Smooth muscle cell (in vitro differentiated cells): ENCODE data around the gene SLC25A1. TPM values are rescaled to one million over a fixed set of nuclear protein-coding genes. Genes with fewer than 3 reads are reported as not detected.

Experiments used
- DNase-seq: peaks from one replicate; lab custom pipeline; 2025; ENCODE audit not compliant: unreplicated experiment; lab: John Stamatoyannopoulos, UW
- H2AFZ ChIP-seq: fragments of 200-600 bp; sonication (generic); 2 replicates; pipeline ENCODE4 v1.6.0; 2016; ENCODE audit warnings: antibody characterized with exemption, low read depth, mild to moderate bottlenecking
- H3F3A ChIP-seq: fragments of 200-600 bp; sonication (generic); 2 replicates; pipeline ENCODE4 v1.6.0; 2017; ENCODE audit warnings: antibody characterized with exemption, low read depth
- H3K27ac ChIP-seq: fragments of 200-600 bp; sonication (generic); 2 replicates; pipeline ENCODE4 v1.5.1; 2016; ENCODE audit warnings: low read depth, mild to moderate bottlenecking
- H3K27me3 ChIP-seq: fragments of 200-600 bp; sonication (generic); 2 replicates; pipeline ENCODE4 v1.6.1; 2016; ENCODE audit warnings: low read depth, mild to moderate bottlenecking
- H3K36me3 ChIP-seq: fragments of 200-600 bp; sonication (generic); 2 replicates; pipeline ENCODE4 v1.5.1; 2016; ENCODE audit warnings: low read depth
- H3K4me1 ChIP-seq: fragments of 200-600 bp; sonication (generic); 2 replicates; pipeline ENCODE4 v1.5.1; 2016; ENCODE audit warnings: low read depth
- H3K4me2 ChIP-seq: fragments of 200-600 bp; sonication (generic); 2 replicates; pipeline ENCODE4 v1.6.0; 2016; ENCODE audit warnings: mild to moderate bottlenecking
- H3K4me3 ChIP-seq: fragments of 200-600 bp; sonication (generic); 2 replicates; pipeline ENCODE4 v1.5.1; 2016; ENCODE audit warnings: mild to moderate bottlenecking
- H3K79me2 ChIP-seq: fragments of 200-600 bp; sonication (generic); 2 replicates; pipeline ENCODE4 v1.6.0; 2016; ENCODE audit warnings: low read depth, mild to moderate bottlenecking
- H3K9ac ChIP-seq: fragments of 200-600 bp; sonication (generic); 2 replicates; pipeline ENCODE4 v1.6.0; 2016; ENCODE audit warnings: low read depth
- H3K9me3 ChIP-seq: fragments of 200-600 bp; sonication (generic); replicated peaks from 2 replicates; pipeline ENCODE4 v1.5.1; 2016; ENCODE audit warnings: low read depth
- H4K20me1 ChIP-seq: fragments of 200-600 bp; sonication (generic); 2 replicates; pipeline ENCODE4 v1.6.0; 2016; ENCODE audit warnings: low read depth
- WGBS: methylation state at CpG from one replicate; pipeline ENCODE4 v1.1.7; 2016; ENCODE audit warnings: low lambda C conversion rate; 5-methylcytosine and 5-hydroxymethylcytosine counted together
- polyA plus RNA-seq: library from polyadenylated mRNA; unstranded; fragments of >200 nt; fragmentation: Nextera tagmentation; extraction: Ambion mirVana; gene quantifications from 2 replicates; pipeline ENCODE4 v1.2.1, GENCODE V29; 2016
- total RNA-seq: library from RNA; depleted of rRNA; stranded (reverse); fragments of >200 nt; gene quantifications from 2 replicates; pipeline ENCODE4 v1.2.3, GENCODE V29; 2014
- TF ChIP-seq, protein P1 (sequence below): fragments of 200-600 bp; sonication (generic); IDR thresholded peaks from 2 replicates; pipeline ENCODE4 v1.5.1; 2017; ENCODE audit warnings: borderline replicate concordance, mild to moderate bottlenecking, antibody characterized with exemption; ENCODE audit not compliant: insufficient read depth, poor library complexity, severe bottlenecking

SLC25A1 gene
- total and polyA plus RNA-seq, 2 experiments from 2014 or later: 56.5 to 204 TPM

DNA sequence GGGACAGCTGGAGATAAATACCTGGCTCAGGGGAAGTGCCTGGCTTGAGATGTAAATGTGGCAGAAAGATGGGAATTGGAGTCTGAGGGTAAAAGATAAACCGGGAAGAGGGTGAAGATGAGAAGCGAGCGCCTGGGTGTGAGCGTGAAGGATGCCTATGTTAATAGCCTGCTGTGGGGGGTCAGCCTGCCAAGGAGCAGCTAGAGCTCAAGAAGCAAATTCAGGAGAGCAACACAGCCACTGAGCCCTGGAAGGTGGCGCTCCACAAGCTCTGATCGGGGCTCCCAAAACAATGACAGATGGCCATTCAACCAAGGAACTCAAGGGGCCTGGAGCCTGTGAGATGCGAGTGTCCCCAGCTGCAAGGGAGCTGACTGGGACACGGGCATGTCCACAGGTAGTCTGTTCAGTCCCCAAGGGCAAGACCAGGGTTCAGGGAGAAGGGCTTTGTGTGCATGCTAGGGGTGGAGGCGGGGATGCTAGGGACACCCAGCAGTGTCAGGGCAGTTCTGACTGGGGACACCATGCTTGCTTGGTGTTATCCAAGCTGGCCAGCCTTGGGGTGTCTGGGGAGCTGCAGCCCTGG lies 31.2 kb downstream of the SLC25A1 start:
- WGBS: 29% methylated on average over 9 of the region's 9 CpGs
- Histone ChIP-seq H3K4me3 (no peak overlapping the region), H3K36me3 (no peaks in the 10 kb centered on the region), H3K79me2 (peaks cover 13% of the 10 kb centered on the region), H3K9ac (no peak overlapping the region), H3K27ac (no peak overlapping the region), H2AFZ (no peak overlapping the region), H3F3A (no peaks in the 10 kb centered on the region), H3K9me3 (no peaks in the 10 kb centered on the region), H3K4me1 (no peaks in the 10 kb centered on the region), H4K20me1 (no peaks in the 10 kb centered on the region), H3K4me2 (no peak overlapping the region), H3K27me3 (peaks cover 60% of the 10 kb centered on the region)
- TF ChIP-seq, protein P1, sequence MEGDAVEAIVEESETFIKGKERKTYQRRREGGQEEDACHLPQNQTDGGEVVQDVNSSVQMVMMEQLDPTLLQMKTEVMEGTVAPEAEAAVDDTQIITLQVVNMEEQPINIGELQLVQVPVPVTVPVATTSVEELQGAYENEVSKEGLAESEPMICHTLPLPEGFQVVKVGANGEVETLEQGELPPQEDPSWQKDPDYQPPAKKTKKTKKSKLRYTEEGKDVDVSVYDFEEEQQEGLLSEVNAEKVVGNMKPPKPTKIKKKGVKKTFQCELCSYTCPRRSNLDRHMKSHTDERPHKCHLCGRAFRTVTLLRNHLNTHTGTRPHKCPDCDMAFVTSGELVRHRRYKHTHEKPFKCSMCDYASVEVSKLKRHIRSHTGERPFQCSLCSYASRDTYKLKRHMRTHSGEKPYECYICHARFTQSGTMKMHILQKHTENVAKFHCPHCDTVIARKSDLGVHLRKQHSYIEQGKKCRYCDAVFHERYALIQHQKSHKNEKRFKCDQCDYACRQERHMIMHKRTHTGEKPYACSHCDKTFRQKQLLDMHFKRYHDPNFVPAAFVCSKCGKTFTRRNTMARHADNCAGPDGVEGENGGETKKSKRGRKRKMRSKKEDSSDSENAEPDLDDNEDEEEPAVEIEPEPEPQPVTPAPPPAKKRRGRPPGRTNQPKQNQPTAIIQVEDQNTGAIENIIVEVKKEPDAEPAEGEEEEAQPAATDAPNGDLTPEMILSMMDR: no peak
- DNase-seq: no peak

DNA sequence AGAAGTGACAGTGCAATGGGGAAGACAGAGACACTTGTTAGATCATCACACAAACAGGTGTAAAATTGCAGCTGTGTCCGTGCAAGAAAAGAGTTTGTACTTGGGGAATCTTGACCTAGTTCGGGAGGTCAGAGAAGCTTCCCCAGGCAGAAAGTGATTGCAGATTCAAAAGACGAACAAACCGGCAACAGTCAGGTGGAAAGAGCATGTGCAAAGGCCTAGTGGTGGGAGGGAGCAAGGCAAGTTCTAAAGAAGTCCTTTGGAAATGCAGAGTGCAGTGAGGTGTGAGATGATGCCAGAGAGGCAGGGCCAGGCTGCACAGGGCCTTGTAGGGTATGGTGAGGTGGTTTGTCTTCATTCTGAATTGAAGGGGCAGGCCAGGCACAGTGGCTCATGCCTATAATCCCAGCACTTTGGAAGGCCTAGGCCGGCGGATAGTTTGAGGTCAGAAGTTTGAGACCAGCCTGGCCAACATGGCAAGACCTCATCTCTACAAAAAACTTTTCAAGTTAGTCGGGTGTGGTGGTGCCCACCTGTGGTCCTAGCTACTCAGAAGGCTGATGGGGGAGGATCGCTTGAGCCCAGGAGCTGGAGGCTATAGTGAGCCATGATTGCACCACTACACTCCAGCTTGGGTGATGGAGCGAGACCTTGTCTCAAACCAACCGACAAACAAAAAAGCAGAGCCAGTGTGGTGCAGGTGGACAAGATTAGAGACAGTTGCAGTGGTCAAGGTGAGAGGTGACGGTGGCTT lies 32.1 kb downstream of the SLC25A1 start:
- Histone ChIP-seq H3K4me1 (no peaks in the 10 kb centered on the region), H3K36me3 (no peaks in the 10 kb centered on the region), H3K27me3 (peaks cover 51% of the 10 kb centered on the region), H2AFZ (no peak overlapping the region), H3K9ac (no peak overlapping the region), H3K79me2 (peaks cover 13% of the 10 kb centered on the region), H3K9me3 (no peaks in the 10 kb centered on the region), H4K20me1 (no peaks in the 10 kb centered on the region), H3F3A (no peaks in the 10 kb centered on the region), H3K4me3 (no peak overlapping the region), H3K4me2 (no peak overlapping the region), H3K27ac (no peak overlapping the region)
- WGBS: 85% methylated on average over 11 of the region's 11 CpGs
- DNase-seq: no peak
- TF ChIP-seq, protein P1: no peak

DNA sequence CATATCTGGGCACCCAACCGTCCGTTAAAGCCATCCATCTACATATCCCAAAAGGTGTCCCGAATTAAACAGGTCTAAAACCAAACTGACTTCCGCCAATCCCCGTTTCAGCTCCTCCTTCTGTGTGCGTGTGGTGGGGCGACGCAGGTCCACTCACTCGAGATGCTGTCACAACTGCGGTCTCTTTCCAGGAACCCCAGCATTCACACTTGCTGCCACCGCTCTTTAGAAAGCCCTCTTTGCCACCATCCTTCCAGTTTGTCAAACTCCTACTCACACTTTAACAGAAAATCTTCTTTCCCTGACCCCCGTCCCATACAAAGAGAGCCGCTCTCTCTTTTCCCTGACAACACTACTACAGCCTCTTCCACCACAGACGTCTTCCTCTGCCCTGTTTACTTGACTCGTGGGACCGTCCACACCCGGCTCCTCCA lies 34.6 kb downstream of the SLC25A1 start:
- DNase-seq: no peak
- peaks cover 13% of the 10 kb centered on the region for H3K79me2 ChIP-seq

More for the DNA sequence above, 34.6 kb downstream of the SLC25A1 start:
- H3K36me3 ChIP-seq: no peaks in the 10 kb centered on the region
- H3K27me3 ChIP-seq: peaks cover 31% of the 10 kb centered on the region
- 10% methylated on average over 17 of the region's 17 CpGs for WGBS
- H3F3A ChIP-seq: no peaks in the 10 kb centered on the region
- H2AFZ ChIP-seq: peak overlapping the region; percentile 96
- H3K4me3 ChIP-seq: peak overlapping the region; percentile 95
- H3K27ac ChIP-seq: peak overlapping the region; percentile 86
- H4K20me1 ChIP-seq: no peaks in the 10 kb centered on the region
- H3K9ac ChIP-seq: peak overlapping the region; percentile 94
- no peaks in the 10 kb centered on the region for H3K9me3 ChIP-seq
- no peaks in the 10 kb centered on the region for H3K4me1 ChIP-seq
- TF ChIP-seq, protein P1: no peak
- peak overlapping the region; percentile 100 for H3K4me2 ChIP-seq
